NCI-H1436 treated with DMSO at 0.1 percent for 48 hours (cell line): Measurements from ENCODE around the gene TSTD2.
A peak's percentile ranks its signal among the peaks of the same experiment; 100 is the strongest.
"Not testable (repeated sequence)": the region's sequence is repeated elsewhere in the genome, so short reads cannot be mapped to it uniquely, and the experiment has no call there.

ENCODE experiments used
- DNase-seq: peaks from one replicate; lab custom pipeline; 2025; lab: John Stamatoyannopoulos, UW

The TSTD2 gene

DNA sequence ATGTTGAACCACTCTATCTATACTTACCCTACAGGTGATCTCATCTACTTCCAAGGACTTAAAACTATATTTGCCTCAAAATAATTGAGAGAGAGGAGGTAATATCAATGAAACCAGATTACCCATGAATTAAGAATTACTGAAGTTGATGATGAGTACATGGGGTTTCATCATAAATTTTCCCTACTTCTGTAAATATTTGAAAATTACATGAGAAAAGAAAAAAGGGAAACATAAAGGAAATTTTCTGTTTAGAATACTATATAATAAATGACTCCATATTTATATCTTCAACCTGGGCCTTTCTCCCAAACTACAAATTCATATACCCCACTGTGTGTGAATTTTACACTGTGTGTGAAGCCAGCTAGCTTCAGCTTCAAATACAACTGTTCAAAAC is 2.6 kb downstream of the TSTD2 start:
- DNase-seq = no peak

DNA sequence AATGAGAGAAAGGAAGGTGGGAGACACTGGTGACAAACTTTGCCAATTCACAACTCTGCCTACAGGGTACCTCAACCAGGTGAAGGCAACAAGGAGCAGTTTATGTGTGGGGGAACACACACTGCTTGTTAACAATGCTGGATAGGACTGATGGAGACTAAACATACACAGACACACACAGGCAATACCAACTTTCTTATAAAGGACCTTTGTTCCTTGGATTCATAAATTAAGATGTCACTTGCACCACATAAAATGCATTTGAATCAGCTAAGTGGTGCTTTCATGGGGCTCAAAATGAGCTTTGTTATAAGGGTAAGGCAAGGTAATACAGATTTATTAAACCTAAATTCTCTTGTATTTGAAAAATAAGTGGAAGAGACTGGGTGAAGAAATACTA is 4.0 kb downstream of the TSTD2 start:
- DNase-seq = no peak

GRCh38 chr9:97628668-97629067 is 4.5 kb downstream of the TSTD2 start:
- DNase-seq = no peak

GRCh38 chr9:97627624-97628023 is 5.5 kb downstream of the TSTD2 start:
- no peak for DNase-seq

DNA sequence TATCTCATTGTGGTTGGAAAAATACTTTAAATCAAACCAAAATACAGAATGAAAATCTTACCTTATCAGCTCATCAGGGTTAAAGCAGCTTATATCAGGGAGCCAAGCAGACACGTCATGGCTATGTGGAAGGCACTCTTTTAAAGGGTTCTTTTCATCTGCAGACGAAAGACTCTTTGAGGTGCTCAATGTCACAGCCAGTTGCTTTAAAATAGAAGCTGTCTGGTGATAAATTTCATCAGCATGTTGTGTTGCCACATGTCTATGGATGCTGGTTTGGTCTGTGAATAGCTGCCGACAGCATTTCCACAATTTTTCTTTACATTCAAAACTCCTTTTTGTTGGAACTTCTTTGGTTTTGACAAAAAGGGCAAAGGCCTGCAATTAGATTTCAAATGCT is 7.5 kb downstream of the TSTD2 start:
- DNase-seq = no peak

DNA sequence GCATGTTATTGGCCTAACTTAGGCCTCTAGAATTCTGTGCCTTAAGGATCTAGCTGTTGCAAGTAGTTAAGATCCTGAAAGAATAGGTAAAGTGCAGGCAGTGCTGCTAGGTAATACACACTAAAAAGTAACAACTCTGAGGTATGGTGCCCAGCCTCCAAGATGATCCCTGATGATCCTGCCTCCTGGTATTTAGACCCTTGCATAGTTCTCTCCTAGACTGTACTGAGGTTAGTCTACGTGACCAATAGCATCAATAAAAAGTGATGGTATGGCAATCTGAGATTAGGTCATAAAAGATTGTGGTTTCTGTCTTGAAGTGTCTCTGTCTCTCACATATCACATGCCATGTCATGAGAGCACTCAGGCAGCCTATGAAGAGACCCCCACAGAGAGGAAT is 9.2 kb downstream of the TSTD2 start:
- no peak for DNase-seq

GRCh38 chr9:97622483-97622882 is 10.7 kb downstream of the TSTD2 start:
- not testable (repeated sequence) for DNase-seq

GRCh38 chr9:97620063-97620462 is 13.1 kb downstream of the TSTD2 start:
- not testable (repeated sequence) for DNase-seq

DNA sequence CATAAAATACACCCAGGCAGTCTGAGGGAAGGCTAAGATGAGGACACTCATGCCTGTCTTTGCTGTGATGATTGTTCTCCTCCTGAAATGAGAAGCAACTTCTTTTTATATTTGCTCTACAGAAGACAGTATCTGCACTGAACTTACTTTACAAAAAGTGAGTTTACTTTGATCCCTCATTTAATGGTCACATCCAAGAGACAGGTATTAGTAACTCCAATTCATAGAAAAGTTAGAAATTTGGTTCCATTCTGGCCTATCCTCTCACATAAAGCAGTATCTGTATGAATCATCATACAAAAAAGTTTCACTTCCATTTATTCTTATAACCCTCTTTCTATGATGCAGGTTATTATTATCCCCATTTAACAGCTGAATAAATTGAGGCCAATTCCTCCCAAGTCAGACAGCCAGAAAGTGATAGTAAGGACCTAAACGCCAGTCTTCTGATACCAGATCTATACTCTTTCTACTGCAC is 15.2 kb downstream of the TSTD2 start:
- no peak for DNase-seq

DNA sequence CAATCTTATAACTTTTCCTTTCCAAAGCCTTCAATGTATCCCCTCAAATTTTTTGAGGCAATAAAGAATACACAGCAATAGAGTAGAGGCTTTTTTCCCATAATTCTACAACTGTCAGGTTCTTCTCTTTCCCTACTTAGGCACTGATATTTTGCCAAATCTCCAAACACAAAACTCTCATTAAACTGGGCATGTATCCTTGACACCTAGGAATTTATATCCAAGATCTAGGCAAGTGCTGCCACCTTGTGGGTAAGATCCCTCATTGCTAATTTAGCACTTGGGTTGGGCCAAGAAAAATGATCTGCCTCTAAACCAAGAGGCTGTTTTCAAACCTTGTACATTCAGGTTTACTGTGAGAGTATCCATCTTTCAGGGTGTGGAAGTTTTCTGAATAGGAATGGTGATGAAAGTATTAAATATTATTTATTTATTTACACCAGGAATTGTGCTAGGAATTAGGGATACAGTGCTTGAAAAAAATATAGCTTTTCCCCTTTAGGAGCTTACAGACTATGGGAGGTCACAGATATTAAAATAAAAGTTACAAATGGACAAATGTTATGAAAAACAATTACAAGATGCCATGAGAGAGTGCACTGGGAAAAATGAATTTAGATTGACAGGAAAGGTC is 17.6 kb downstream of the TSTD2 start:
- DNase-seq = peak; percentile 41

- DNase-seq = no peak
Observed at GRCh38 chr9:97604901-97605645, 28.1 kb downstream of the TSTD2 start.

DNA sequence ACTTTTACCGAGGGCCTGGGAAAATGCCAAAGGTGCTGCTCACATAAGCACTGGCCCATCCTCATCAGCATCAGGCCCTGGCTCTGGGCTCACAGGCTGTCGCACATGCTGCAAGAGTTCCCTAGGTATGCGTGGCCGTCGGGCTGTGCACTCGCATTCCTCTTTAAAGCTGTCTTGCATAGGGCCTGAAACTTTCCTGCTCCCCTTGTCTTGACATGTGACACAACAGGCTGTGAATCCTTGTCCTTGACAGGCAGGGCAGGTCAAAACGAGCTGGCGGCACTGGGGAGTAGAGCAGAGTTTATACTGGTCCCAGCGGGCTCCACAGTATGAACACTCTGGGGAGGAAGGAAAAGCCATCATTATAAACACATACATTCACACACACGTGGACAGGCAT is 30.7 kb downstream of the TSTD2 start:
- no peak for DNase-seq

DNA sequence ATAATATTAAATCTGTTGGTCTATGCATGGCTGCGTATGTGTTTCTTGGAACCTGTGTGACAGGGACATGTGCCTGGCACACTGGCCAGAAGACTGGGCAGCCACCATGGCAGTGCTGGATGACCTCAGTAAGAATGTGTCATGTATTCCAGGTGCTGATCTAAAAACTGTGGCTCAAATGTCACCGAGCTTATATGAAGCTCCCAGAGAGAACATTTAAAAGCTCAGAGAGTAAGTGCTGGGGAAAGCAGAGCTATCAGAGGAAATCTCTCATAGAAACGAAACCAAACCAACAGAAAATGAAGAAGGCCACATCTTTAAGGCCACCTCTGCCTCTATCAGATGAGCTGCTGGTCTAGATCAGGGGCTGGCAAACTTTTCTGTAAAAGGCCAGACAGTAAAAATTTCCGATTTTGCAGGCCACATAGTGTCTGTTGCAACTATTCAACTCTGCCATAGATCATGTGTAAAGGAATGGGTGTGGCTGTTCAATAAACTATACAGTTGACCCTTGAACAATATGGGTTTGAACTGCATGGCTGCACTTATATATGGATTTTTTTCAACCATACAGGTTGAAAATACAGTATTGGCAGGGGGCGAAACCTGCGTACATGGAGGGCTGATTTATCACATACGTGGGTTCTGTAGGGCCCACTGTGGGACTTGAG is 31.8 kb downstream of the TSTD2 start:
- DNase-seq = no peak

DNA sequence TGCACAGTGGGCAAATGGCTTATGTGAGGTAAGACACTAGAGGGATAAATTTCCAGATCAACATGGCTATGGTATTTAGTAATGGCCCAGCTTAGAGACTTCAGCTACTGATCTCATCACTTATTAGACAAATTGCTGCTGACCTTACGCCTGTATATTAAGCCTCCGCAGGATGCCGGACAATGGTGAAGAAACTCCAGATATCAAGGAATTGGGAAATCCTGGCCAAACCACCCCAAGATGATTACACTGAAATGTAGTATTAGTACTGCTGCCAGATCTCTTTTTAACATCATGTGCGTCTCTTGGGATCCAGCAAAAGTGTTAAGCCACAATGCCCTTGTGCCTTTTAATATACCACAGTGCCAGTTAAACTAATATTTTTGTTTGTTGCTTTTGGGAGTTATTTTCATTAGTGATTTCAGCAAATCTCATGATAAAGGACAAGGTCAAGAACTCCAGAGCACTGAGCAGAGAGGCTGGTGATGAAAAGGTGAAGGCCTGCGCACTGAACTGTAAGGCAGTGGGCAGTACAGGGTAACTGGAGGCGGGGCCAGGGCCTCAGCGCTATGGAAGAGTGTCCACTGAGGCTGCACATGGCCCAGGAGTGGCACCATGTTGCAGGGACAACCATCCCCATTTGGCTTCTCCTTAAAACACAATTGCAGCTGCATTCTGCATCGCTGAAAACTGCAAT is 32.5 kb downstream of the TSTD2 start:
- no peak for DNase-seq

- no peak for DNase-seq
Observed at GRCh38 chr9:97599314-97599846, 33.8 kb downstream of the TSTD2 start.

- DNase-seq = peak; percentile 28
Observed at GRCh38 chr9:97598461-97599288, 34.5 kb downstream of the TSTD2 start.

GRCh38 chr9:97596906-97597305 is 36.3 kb downstream of the TSTD2 start:
- DNase-seq = no peak

- DNase-seq = no peak
Observed at GRCh38 chr9:97594381-97594921, 38.7 kb downstream of the TSTD2 start.

GRCh38 chr9:97593960-97594359 is 39.2 kb downstream of the TSTD2 start:
- peak; percentile 14 for DNase-seq

DNA sequence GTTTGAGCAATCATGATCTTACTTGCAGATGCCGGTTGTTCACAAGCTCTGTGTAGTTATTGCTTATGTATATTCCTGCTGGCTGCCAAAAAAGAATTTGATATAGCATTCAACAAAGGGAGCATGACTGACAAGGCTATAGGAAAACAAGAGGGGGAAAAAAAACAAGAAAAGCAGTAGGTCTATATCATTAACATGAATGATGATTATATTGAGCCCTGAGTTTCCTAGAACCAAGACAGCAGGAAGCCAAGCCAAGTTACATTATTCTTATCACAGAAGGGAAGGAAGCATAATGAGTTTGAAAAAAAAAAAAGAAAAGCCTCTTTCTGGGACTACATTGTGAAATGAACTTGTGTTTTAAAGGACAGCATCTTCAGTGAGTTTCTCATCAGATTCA is 41.0 kb downstream of the TSTD2 start:
- DNase-seq = no peak

GRCh38 chr9:97591535-97591934 is 41.6 kb downstream of the TSTD2 start:
- DNase-seq = no peak
